NB4 (cell line): ENCODE results near the gene PGAP1.

Experiments used
- DNase-seq: peaks from one replicate; pipeline ENCODE4 v3.0.0; 2010; ENCODE audit warnings: low read depth
- H3K4me3 ChIP-seq: one replicate; pipeline ENCODE4 v1.5.1; 2011; ENCODE audit warnings: mild to moderate bottlenecking, low read depth, low read length, moderate library complexity
- CTCF ChIP-seq: IDR thresholded peaks from one replicate; pipeline ENCODE4 v1.5.1; 2012; ENCODE audit warnings: low read depth, low read length
- MYC ChIP-seq: IDR thresholded peaks from 2 replicates; pipeline ENCODE4 v1.6.1; 2011; ENCODE audit warnings: low read depth, low read length
- POLR2A ChIP-seq: IDR thresholded peaks from 2 replicates; pipeline ENCODE4 v1.6.1; 2011; ENCODE audit warnings: mild to moderate bottlenecking; ENCODE audit not compliant: insufficient read length; ENCODE audit errors: extremely low read depth
- TF ChIP-seq, protein P1 (sequence below): IDR thresholded peaks from 2 replicates; pipeline ENCODE4 v1.6.1; 2011; ENCODE audit warnings: low read depth, low read length

The PGAP1 gene

DNA sequence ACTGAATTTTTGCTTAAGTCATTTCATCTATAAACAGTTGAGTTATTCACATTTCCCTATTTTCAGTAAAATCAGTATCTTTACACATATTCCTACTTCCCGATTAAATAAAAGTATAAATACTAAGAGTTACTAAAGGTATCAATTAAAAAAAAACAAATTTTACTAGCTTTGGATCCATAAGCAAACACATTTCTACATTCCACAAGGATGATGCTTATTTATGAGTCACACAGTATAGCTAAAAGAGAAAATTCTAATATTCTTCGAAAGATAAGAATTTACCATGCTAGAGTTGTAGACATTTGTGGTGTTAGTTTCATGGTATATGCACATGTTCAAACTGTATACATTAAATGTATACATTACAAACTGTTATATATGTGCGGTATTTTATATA lies 23.7 kb downstream of the PGAP1 start:
- TF ChIP-seq CTCF: no peak
- TF ChIP-seq MYC: no peak
- TF ChIP-seq, protein P1, sequence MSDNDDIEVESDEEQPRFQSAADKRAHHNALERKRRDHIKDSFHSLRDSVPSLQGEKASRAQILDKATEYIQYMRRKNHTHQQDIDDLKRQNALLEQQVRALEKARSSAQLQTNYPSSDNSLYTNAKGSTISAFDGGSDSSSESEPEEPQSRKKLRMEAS: no peak
- no peak overlapping the region for H3K4me3 ChIP-seq
- no peak for DNase-seq

DNA sequence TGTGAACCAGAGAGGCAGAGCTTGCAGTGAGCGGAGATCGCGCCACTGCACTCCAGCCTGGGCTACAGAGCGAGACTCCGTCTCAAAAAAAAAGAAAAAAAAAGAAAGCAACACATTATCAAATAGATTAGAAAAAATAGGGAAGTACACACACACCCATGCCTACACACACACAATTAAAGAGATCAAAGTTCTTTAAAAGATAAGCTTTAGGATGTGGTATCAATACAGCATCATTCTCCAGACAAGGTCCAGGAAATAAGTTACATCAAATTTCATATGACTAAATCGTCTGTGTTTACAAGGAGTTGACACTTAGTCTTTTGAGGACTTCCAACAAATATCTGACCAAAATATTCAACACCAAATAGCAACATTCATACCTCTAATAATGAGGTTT lies 25.7 kb downstream of the PGAP1 start:
- no peak for DNase-seq
- TF ChIP-seq MYC: no peak
- no peak for TF ChIP-seq CTCF
- no peak for TF ChIP-seq POLR2A
- TF ChIP-seq, protein P1: no peak
- no peak overlapping the region for H3K4me3 ChIP-seq

- H3K4me3 ChIP-seq: no peak overlapping the region
- TF ChIP-seq, protein P1: no peak
- TF ChIP-seq POLR2A (no peak), CTCF (no peak), MYC (no peak)
- no peak for DNase-seq
These were observed 26.5 kb downstream of the PGAP1 start for GRCh38 chr2:196899976-196900375.

DNA sequence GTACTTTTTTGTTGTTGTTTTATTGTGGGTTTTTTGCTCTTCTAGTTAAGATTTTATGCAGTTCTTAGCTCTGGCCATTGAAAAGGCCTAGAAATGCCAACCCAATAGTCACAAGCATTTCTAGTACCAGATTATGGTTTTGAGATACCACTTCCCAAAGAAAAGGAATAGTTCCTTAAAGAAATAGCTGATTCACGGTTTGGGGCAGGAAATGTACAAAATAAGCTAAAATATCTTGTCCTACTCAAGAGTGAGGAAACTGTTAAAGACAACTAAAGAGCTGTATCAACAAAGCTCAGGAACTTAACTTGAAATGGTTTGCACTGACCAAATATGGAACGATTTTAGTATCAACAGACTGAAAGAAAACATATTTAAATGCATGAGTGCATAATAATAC lies 35.4 kb downstream of the PGAP1 start:
- no peak for DNase-seq
- no peak for TF ChIP-seq POLR2A
- no peak for TF ChIP-seq MYC
- TF ChIP-seq CTCF: no peak
- H3K4me3 ChIP-seq: no peak overlapping the region

GRCh38 chr2:196887431-196887830 lies 39.1 kb downstream of the PGAP1 start:
- H3K4me3 ChIP-seq: no peak overlapping the region
- no peak for DNase-seq
- TF ChIP-seq MYC: no peak
- TF ChIP-seq POLR2A: no peak
- TF ChIP-seq CTCF: no peak
- TF ChIP-seq, protein P1: no peak

DNA sequence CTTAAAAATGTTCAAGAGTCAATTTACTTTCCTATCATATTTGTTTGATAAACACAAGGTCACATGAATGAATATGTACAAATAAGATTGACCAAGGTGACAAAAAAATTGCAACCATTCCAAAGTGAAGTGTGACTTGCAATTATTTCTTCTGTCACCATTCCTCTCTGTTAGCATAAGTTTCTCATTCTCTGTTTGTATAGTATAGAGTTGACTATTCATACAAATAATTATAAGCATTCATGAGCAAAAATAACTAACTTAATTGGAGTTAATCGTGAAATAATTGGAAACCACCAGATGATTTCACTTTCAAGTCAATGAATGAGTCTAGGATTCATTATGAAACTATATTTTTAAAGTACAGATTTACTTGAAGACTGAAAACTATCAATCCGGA lies 42.1 kb downstream of the PGAP1 start:
- H3K4me3 ChIP-seq: no peak overlapping the region
- TF ChIP-seq MYC (no peak), CTCF (no peak), POLR2A (no peak)
- TF ChIP-seq, protein P1: no peak
- DNase-seq: no peak
